Loucy (cell line): ENCODE results near the gene KDR.

Source experiments
- H2AFZ ChIP-seq: fragments of 200-600 bp; sonication (generic); 2 replicates; pipeline ENCODE4 v1.6.0; 2016; ENCODE audit warnings: antibody characterized with exemption, mild to moderate bottlenecking, low read length, moderate library complexity
- H3F3A ChIP-seq: fragments of 200-600 bp; 2 replicates; pipeline ENCODE4 v1.6.0; 2016; ENCODE audit warnings: antibody characterized with exemption, low read depth, mild to moderate bottlenecking
- H3K27me3 ChIP-seq: fragments of 200-600 bp; sonication (generic); 2 replicates; pipeline ENCODE4 v1.6.1; 2014; ENCODE audit warnings: low read length, mild to moderate bottlenecking; ENCODE audit not compliant: insufficient read depth, poor library complexity, severe bottlenecking
- H3K36me3 ChIP-seq: fragments of 200-600 bp; sonication (generic); 2 replicates; pipeline ENCODE4 v1.6.1; 2016; ENCODE audit warnings: low read length; ENCODE audit not compliant: insufficient read depth
- H3K4me1 ChIP-seq: fragments of 200-600 bp; sonication (generic); 2 replicates; pipeline ENCODE4 v1.5.1; 2014; ENCODE audit warnings: low read length, mild to moderate bottlenecking; ENCODE audit not compliant: insufficient read depth, poor library complexity, severe bottlenecking
- H3K4me2 ChIP-seq: fragments of 200-600 bp; sonication (generic); 2 replicates; pipeline ENCODE4 v1.6.0; 2014; ENCODE audit warnings: antibody characterized with exemption, low read length, low read depth, mild to moderate bottlenecking; ENCODE audit not compliant: poor library complexity, severe bottlenecking
- H3K4me3 ChIP-seq: fragments of 200-600 bp; sonication (generic); 2 replicates; pipeline ENCODE4 v1.5.1; 2014; ENCODE audit warnings: low read length, mild to moderate bottlenecking, mixed read lengths; ENCODE audit not compliant: poor library complexity, severe bottlenecking
- H3K79me2 ChIP-seq: fragments of 200-600 bp; sonication (generic); 2 replicates; pipeline ENCODE4 v1.6.1; 2014; ENCODE audit warnings: low read length; ENCODE audit not compliant: insufficient read depth
- H3K9ac ChIP-seq: fragments of 200-600 bp; sonication (generic); 2 replicates; pipeline ENCODE4 v1.6.0; 2014; ENCODE audit warnings: mild to moderate bottlenecking, low read depth, low read length, moderate library complexity; ENCODE audit not compliant: poor library complexity, severe bottlenecking
- H3K9me2 ChIP-seq: fragments of 200-600 bp; sonication (generic); replicated peaks from 2 replicates; pipeline ENCODE4 v1.6.1; 2016; ENCODE audit warnings: low read depth, low read length, mixed read lengths
- H3K9me3 ChIP-seq: fragments of 200-600 bp; sonication (generic); 2 replicates; pipeline ENCODE4 v1.6.1; 2014; ENCODE audit warnings: mild to moderate bottlenecking, antibody characterized with exemption, low read length, low read depth; ENCODE audit not compliant: insufficient read depth
- H4K20me1 ChIP-seq: fragments of 200-600 bp; sonication (generic); 2 replicates; pipeline ENCODE4 v1.6.0; 2014; ENCODE audit warnings: antibody characterized with exemption, low read length, mild to moderate bottlenecking; ENCODE audit not compliant: insufficient read depth, poor library complexity, severe bottlenecking
- CTCF ChIP-seq: fragments of 200-600 bp; sonication (generic); conservative IDR thresholded peaks from 2 replicates; pipeline ENCODE4 v1.5.1; 2014; ENCODE audit warnings: mild to moderate bottlenecking, antibody characterized with exemption, low read length
- EZH2phosphoT487 ChIP-seq: fragments of 200-600 bp; IDR thresholded peaks from 2 replicates; pipeline ENCODE4 v1.6.1; 2018; ENCODE audit warnings: antibody characterized with exemption, mild to moderate bottlenecking, moderate library complexity, borderline replicate concordance

KDR gene

GRCh38 chr4:55157559-55158277 is 32.3 kb upstream of the KDR start:
- H3K4me2 ChIP-seq, result no peak overlapping the region

DNA sequence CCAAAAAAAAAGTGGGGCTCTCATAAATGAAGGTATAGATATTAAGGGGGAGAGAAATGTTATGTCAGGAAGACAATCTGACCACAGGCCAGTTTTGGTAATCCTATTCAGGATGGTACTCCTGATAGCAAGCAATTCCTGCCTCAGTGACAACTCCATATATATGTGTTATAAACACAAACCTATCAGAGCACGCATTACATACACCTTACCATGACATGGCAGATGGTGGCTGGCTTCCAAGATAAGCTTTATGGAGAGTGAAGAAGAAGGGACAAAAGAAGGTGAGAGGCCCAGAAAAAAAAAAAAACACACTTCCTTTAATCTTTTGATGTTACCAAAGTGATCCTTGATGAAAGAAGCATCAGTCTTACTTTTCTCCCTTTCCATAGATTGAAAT is 29.5 kb upstream of the KDR start:
- Histone ChIP-seq H3K9ac (no peak overlapping the region), H3K9me3 (no peaks in the 10 kb centered on the region), H3K36me3 (no peaks in the 10 kb centered on the region), H2AFZ (no peak overlapping the region), H3K79me2 (no peaks in the 10 kb centered on the region), H3K9me2 (no peaks in the 10 kb centered on the region), H3K4me3 (no peak overlapping the region), H3K4me2 (no peak overlapping the region), H3K27me3 (no peaks in the 10 kb centered on the region), H3K4me1 (no peaks in the 10 kb centered on the region), H3F3A (no peaks in the 10 kb centered on the region), H4K20me1 (no peaks in the 10 kb centered on the region)
- TF ChIP-seq EZH2phosphoT487 (no peak), CTCF (no peak)

More at GRCh38 chr4:55157559-55158277, 32.3 kb upstream of the KDR start:
- no peaks in the 10 kb centered on the region for H4K20me1 ChIP-seq
- no peak overlapping the region for H3K9ac ChIP-seq
- H3K36me3 ChIP-seq, result no peaks in the 10 kb centered on the region
- no peaks in the 10 kb centered on the region for H3K4me1 ChIP-seq
- no peaks in the 10 kb centered on the region for H3K9me2 ChIP-seq
- H2AFZ ChIP-seq, result no peak overlapping the region
- H3K9me3 ChIP-seq, result no peaks in the 10 kb centered on the region
- H3K4me3 ChIP-seq, result no peak overlapping the region
- no peaks in the 10 kb centered on the region for H3F3A ChIP-seq
- TF ChIP-seq CTCF (no peak), EZH2phosphoT487 (no peak)
- no peaks in the 10 kb centered on the region for H3K27me3 ChIP-seq
- no peaks in the 10 kb centered on the region for H3K79me2 ChIP-seq

DNA sequence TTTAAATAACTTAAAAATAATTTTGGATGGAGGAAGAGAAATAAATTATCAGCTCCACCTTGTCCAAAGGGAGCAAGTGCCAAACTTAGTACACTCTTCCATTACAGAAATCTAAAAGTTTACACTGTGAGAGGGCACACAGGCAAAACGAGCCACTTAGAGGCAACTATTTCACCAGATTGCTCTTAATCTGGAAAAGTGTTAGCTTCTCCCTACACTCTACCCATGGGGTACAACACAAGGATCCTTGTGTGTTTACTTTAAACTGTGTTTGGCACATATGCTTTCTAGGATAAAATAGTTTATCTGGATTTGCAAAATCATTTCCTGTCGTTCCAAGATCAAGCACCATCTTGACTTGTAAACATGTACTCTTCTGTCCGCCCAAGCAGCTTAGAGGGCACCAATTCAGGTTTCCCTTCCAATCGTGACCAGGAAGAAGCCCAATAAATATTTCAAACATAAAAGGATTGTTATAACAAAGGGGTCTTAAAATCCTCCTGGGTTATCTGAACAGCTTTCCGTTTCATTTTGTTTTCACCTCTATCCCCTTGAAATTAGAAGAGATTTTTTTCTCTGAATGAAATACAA is 29.0 kb upstream of the KDR start:
- H3K9me3 ChIP-seq, result no peaks in the 10 kb centered on the region
- TF ChIP-seq EZH2phosphoT487 (no peak), CTCF (no peak)
- no peaks in the 10 kb centered on the region for H3K79me2 ChIP-seq
- no peak overlapping the region for H3K4me3 ChIP-seq
- H3F3A ChIP-seq, result no peaks in the 10 kb centered on the region
- no peaks in the 10 kb centered on the region for H4K20me1 ChIP-seq
- no peaks in the 10 kb centered on the region for H3K9me2 ChIP-seq
- no peaks in the 10 kb centered on the region for H3K36me3 ChIP-seq
- H3K27me3 ChIP-seq, result no peaks in the 10 kb centered on the region
- no peak overlapping the region for H3K4me2 ChIP-seq
- H2AFZ ChIP-seq, result no peak overlapping the region
- no peaks in the 10 kb centered on the region for H3K4me1 ChIP-seq
- H3K9ac ChIP-seq, result no peak overlapping the region
